Sigmoid colon (tissue), 7 donors: ENCODE data around the gene RRBP1. TPM values are rescaled to one million over a fixed set of nuclear protein-coding genes. Genes with fewer than 3 reads are reported as not detected.

Experiments
- DNase-seq: peaks from one replicate; pipeline ENCODE4 v3.0.0-alpha.2; 2019
- H3K27ac ChIP-seq, 4 donors: fragments of 200-600 bp; sonication (generic); one replicate each; pipeline ENCODE4 v1.5.1; 2016 to 2019; ENCODE audit warnings: mild to moderate bottlenecking in 1 of 4
- H3K27me3 ChIP-seq, 3 donors: fragments of 200-600 bp; sonication (generic); one replicate each; pipeline ENCODE4 v1.5.1; 2019; ENCODE audit warnings: mild to moderate bottlenecking in 1 of 3
- H3K36me3 ChIP-seq, 4 donors: fragments of 200-600 bp; sonication (generic); one replicate each; pipeline ENCODE4 v1.5.1; 2016 to 2019
- H3K4me1 ChIP-seq, 4 donors: fragments of 200-600 bp; sonication (generic); one replicate each; pipeline ENCODE4 v1.5.1; 2017 to 2019
- H3K4me3 ChIP-seq, 4 donors: fragments of 200-600 bp; sonication (generic); one replicate each; pipeline ENCODE4 v1.5.1; 2017 to 2019; ENCODE audit warnings: mild to moderate bottlenecking in 2 of 4, moderate library complexity in 1 of 4
- H3K9me3 ChIP-seq, 4 donors: fragments of 200-600 bp in 3 of 4; sonication (generic) in 3 of 4; one replicate each; pipeline versions ENCODE4 v1.5.1 to v1.6.1; 2013 to 2019
- EP300 ChIP-seq, 4 donors: sonication (generic); formaldehyde crosslinking; IDR thresholded peaks; one replicate each; pipeline ENCODE4 v1.6.1; 2017; ENCODE audit warnings: antibody characterized with exemption in 4 of 4
- POLR2A ChIP-seq, 2 donors: fragments of 450-650 bp; IDR thresholded peaks; one replicate each; pipeline ENCODE4 v1.6.1; 2016; ENCODE audit warnings: antibody characterized with exemption in 2 of 2, mild to moderate bottlenecking in 2 of 2, moderate library complexity in 2 of 2
- POLR2AphosphoS5 ChIP-seq, 4 donors: sonication (generic); formaldehyde crosslinking; IDR thresholded peaks; one replicate each; pipeline ENCODE4 v1.6.1; 2017; ENCODE audit warnings: antibody characterized with exemption in 4 of 4
- WGBS, 2 donors: extraction: QIAGEN DNeasy Blood & Tissue Kit; methylation state at CpG; one replicate each; pipeline ENCODE4 v1.1.7; 2013; 5-methylcytosine and 5-hydroxymethylcytosine counted together
- intact Hi-C: fragments of 100-400 bp; cut with DNase I; formaldehyde crosslinking; loops from one replicate; pipeline ENCODE4 v1.15.1; 2023
- polyA plus RNA-seq, 3 donors: library from polyadenylated mRNA; stranded (reverse); fragments of 200-250 nt; gene quantifications; one replicate each; pipeline ENCODE4 v1.2.3, GENCODE V29; 2013
- total RNA-seq, 4 donors: library from RNA; depleted of rRNA; stranded (reverse); fragments of >200 nt; gene quantifications; one replicate each; pipeline ENCODE4 v1.1.0, GENCODE V29; 2016
- TF ChIP-seq, protein P1 (sequence below), 4 experiments: fragments of 450-650 bp in 3 of 4; fragments of 200-600 bp in 1 of 4; IDR thresholded peaks; one replicate each; pipeline ENCODE4 v1.5.1; 2016 to 2019; ENCODE audit warnings: antibody characterized with exemption in 4 of 4, mild to moderate bottlenecking in 3 of 4, moderate library complexity in 2 of 4
- donor health status: healthy with polysubstance abuse.
- donor health status: Bipolar disorder and iron deficiency.
- donor health status: healthy.

RRBP1 gene
- total and polyA plus RNA-seq, 7 donors: 24.6 to 245 (median 35.3) TPM

GRCh38 chr20:17721802-17722486, 39.9 kb upstream of the RRBP1 start:
- H3K36me3 ChIP-seq: no peaks in the 10 kb centered on the region
- H3K27ac ChIP-seq: no peak overlapping the region
- H3K4me1 ChIP-seq: no peaks in the 10 kb centered on the region
- 13 to 56% methylated on average over 6 of the region's 6 CpGs for WGBS, 2 donors
- no peak for DNase-seq
- no peaks in the 10 kb centered on the region for H3K9me3 ChIP-seq
- TF ChIP-seq POLR2A (IDR thresholded peaks at IDR 0.05) (no peak), EP300 (IDR thresholded peaks at IDR 0.05) (no peak), POLR2AphosphoS5 (IDR thresholded peaks at IDR 0.05) (no peak)
- TF ChIP-seq, protein P1, sequence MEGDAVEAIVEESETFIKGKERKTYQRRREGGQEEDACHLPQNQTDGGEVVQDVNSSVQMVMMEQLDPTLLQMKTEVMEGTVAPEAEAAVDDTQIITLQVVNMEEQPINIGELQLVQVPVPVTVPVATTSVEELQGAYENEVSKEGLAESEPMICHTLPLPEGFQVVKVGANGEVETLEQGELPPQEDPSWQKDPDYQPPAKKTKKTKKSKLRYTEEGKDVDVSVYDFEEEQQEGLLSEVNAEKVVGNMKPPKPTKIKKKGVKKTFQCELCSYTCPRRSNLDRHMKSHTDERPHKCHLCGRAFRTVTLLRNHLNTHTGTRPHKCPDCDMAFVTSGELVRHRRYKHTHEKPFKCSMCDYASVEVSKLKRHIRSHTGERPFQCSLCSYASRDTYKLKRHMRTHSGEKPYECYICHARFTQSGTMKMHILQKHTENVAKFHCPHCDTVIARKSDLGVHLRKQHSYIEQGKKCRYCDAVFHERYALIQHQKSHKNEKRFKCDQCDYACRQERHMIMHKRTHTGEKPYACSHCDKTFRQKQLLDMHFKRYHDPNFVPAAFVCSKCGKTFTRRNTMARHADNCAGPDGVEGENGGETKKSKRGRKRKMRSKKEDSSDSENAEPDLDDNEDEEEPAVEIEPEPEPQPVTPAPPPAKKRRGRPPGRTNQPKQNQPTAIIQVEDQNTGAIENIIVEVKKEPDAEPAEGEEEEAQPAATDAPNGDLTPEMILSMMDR (IDR thresholded peaks at IDR 0.05): no peak
- no peak overlapping the region for H3K4me3 ChIP-seq
- intact Hi-C loops: no loop called here
- no peaks in the 10 kb centered on the region for H3K27me3 ChIP-seq

DNA sequence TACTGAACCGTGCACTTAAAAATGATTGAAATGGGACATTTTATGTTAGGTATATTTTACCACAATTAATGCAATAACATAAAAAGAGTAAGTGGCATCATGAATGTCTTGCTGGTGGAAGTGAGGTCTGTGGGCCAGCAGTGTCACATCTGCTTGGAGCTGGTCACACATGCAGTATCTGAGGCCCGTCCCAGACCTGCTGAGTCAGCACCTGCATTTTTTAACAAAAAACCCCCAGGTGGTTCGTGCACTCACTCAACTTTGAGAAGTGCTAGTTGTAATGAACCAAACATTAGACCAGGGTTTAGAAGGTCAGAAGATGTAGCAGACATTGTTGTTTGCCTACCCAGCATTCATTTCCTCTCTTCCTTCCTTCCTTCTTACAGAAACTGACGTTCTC, 38.7 kb upstream of the RRBP1 start:
- intact Hi-C loops: no loop called here
- Histone ChIP-seq H3K9me3 (no peaks in the 10 kb centered on the region), H3K27me3 (no peaks in the 10 kb centered on the region), H3K4me3 (no peak overlapping the region), H3K27ac (no peak overlapping the region), H3K4me1 (no peaks in the 10 kb centered on the region), H3K36me3 (no peaks in the 10 kb centered on the region)
- TF ChIP-seq EP300 (IDR thresholded peaks at IDR 0.05): no peak
- TF ChIP-seq, protein P1 (IDR thresholded peaks at IDR 0.05): no peak
- TF ChIP-seq POLR2AphosphoS5 (IDR thresholded peaks at IDR 0.05): no peak
- no peak for TF ChIP-seq POLR2A (IDR thresholded peaks at IDR 0.05)
- WGBS, 2 donors: 80 to 89% methylated on average over 4 of the region's 4 CpGs
- no peak for DNase-seq

- TF ChIP-seq POLR2AphosphoS5 (IDR thresholded peaks at IDR 0.05) (no peak), POLR2A (IDR thresholded peaks at IDR 0.05) (no peak), EP300 (IDR thresholded peaks at IDR 0.05) (no peak)
- TF ChIP-seq, protein P1 (IDR thresholded peaks at IDR 0.05): no peak
- H3K27ac ChIP-seq: no peak overlapping the region
- no peak for DNase-seq
- H3K4me3 ChIP-seq: no peak overlapping the region
- H3K36me3 ChIP-seq: no peaks in the 10 kb centered on the region
- H3K27me3 ChIP-seq: no peaks in the 10 kb centered on the region
- intact Hi-C loops: no loop called here
- no peaks in the 10 kb centered on the region for H3K9me3 ChIP-seq
- 78 to 91% methylated on average over 7 of the region's 7 CpGs for WGBS, 2 donors
- peaks cover 0 to 14% (median 9%) of the 10 kb centered on the region in 4 donors for H3K4me1 ChIP-seq
Measured at GRCh38 chr20:17716331-17716730, 34.3 kb upstream of the RRBP1 start.

- peaks cover 0 to 25% (median 22%) of the 10 kb centered on the region in 4 donors for H3K4me1 ChIP-seq
- intact Hi-C loops: no loop called here
- WGBS, 2 donors: 88% methylated on average over 5 of the region's 5 CpGs
- no peaks in the 10 kb centered on the region for H3K36me3 ChIP-seq
- H3K27me3 ChIP-seq: no peaks in the 10 kb centered on the region
- H3K9me3 ChIP-seq: no peaks in the 10 kb centered on the region
- DNase-seq: no peak
- H3K4me3 ChIP-seq: no peak overlapping the region
- H3K27ac ChIP-seq: no peak overlapping the region
- TF ChIP-seq POLR2A (IDR thresholded peaks at IDR 0.05) (no peak), POLR2AphosphoS5 (IDR thresholded peaks at IDR 0.05) (no peak), EP300 (IDR thresholded peaks at IDR 0.05) (no peak)
- TF ChIP-seq, protein P1 (IDR thresholded peaks at IDR 0.05): no peak
Measured at GRCh38 chr20:17715075-17715474, 33.0 kb upstream of the RRBP1 start.

DNA sequence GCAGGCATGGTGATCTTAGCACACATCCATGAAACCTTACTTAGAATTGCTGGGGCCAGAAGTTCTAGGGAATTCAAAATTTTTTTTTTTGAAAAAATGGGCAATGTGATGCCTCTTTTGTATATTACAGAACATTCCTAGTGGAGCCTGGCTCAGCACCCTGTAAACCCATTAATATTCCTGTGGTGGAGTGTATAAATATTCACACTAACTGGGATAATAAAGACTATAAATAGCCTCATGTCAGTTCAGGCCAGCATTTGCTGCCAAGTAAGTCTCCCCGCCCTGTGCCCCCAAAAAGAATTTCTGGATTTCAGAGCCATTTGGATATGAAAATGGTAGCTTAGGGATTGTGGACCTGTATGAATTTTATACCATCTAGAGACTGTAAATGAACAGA, 32.6 kb upstream of the RRBP1 start:
- intact Hi-C loops: no loop called here
- no peak for DNase-seq
- no peak overlapping the region for H3K27ac ChIP-seq
- TF ChIP-seq POLR2AphosphoS5 (IDR thresholded peaks at IDR 0.05) (no peak), EP300 (IDR thresholded peaks at IDR 0.05) (no peak), POLR2A (IDR thresholded peaks at IDR 0.05) (no peak)
- TF ChIP-seq, protein P1 (IDR thresholded peaks at IDR 0.05): no peak
- no peaks in the 10 kb centered on the region for H3K27me3 ChIP-seq
- 78 to 87% methylated on average over 1 of the region's 1 CpG for WGBS, 2 donors
- peaks cover 0 to 28% (median 24%) of the 10 kb centered on the region in 4 donors for H3K4me1 ChIP-seq
- H3K9me3 ChIP-seq: no peaks in the 10 kb centered on the region
- no peaks in the 10 kb centered on the region for H3K36me3 ChIP-seq
- no peak overlapping the region for H3K4me3 ChIP-seq
